HCT116 (cell line): ENCODE results near the gene TAF15. TPM values are rescaled to one million over a fixed set of nuclear protein-coding genes. Genes with fewer than 3 reads are reported as not detected.

Source experiments
- ATAC-seq: fragments of 200-7000 bp; cut with Tn5 transposase; 2 replicates; pipeline ENCODE4 v1.9.1; 2020; ENCODE audit warnings: mild to moderate bottlenecking, moderate library complexity
- BruUV-seq: library from RNA; stranded (reverse); fragments of 400-500 nt; replicated peaks from 2 replicates; lab custom pipeline; 2021; lab: Mats Ljungman, UMichigan
- CTCF ChIA-PET: fragments of 300-600 bp; sonication (Branson Sonifier 250); formaldehyde crosslinking; loops from one replicate; lab custom pipeline; 2021; ENCODE audit warnings: antibody characterized with exemption; lab: Charles Lee
- POLR2A ChIA-PET: fragments of 300-600, 350-600 bp; sonication (Branson Sonifier 250); formaldehyde crosslinking; loops from one replicate; lab custom pipeline; 2021; ENCODE audit warnings: antibody characterized with exemption; lab: Charles Lee
- RAD21 ChIA-PET, 2 experiments: fragments of 300-600 bp; sonication (Branson Sonifier 250); formaldehyde crosslinking; loops; one replicate each; lab custom pipeline; 2023; ENCODE audit warnings: low total read pairs in 2 of 2; ENCODE audit not compliant: uncharacterized antibody in 2 of 2, unreplicated experiment in 2 of 2, low non-redundant PET in 1 of 2; lab: Charles Lee
- DNase-seq: peaks from one replicate; pipeline ENCODE4 v3.0.0-alpha.2; 2010; ENCODE audit warnings: low read depth, low spot score
- H2AFZ ChIP-seq: fragments of 200-600 bp; shearing (Covaris generic), sonication (generic); 2 replicates; pipeline ENCODE4 v1.6.1; 2017; ENCODE audit warnings: low read depth, mixed run types, mixed read lengths, antibody characterized with exemption, low read length; ENCODE audit not compliant: poor library complexity, severe bottlenecking
- H3K27ac ChIP-seq: 2 replicates; pipeline ENCODE4 v1.5.1; 2012; ENCODE audit warnings: low read depth, low read length
- H3K27me3 ChIP-seq: fragments of 200-600 bp; sonication (generic); 2 replicates; pipeline ENCODE4 v1.6.1; 2016; ENCODE audit warnings: mixed run types, low read length, mixed read lengths; ENCODE audit not compliant: insufficient read depth
- H3K36me3 ChIP-seq, 2 experiments: fragments of 200-500 bp in 1 of 2; fragments of 200-600 bp in 1 of 2; sonication (Bioruptor generic) in 1 of 2; sonication (generic) in 1 of 2; 2 replicates each; pipeline versions ENCODE4 v1.5.1 to v1.6.1; 2014 to 2016; ENCODE audit warnings: low read length in 2 of 2, inconsistent platforms in 1 of 2, mixed read lengths in 1 of 2, mixed run types in 1 of 2; ENCODE audit not compliant: insufficient read depth in 2 of 2, control insufficient read depth in 1 of 2
- H3K4me1 ChIP-seq, 2 experiments: fragments of 200-600 bp in 1 of 2; sonication (generic) in 1 of 2; 2 replicates each; pipeline versions ENCODE4 v1.5.1 to v1.6.1; 2012 to 2017; ENCODE audit warnings: low read length in 2 of 2, inconsistent platforms in 1 of 2, mild to moderate bottlenecking in 1 of 2, mixed read lengths in 1 of 2, mixed run types in 1 of 2, moderate library complexity in 1 of 2; ENCODE audit not compliant: insufficient read depth in 2 of 2, control insufficient read depth in 1 of 2
- H3K4me2 ChIP-seq: fragments of 200-600 bp; sonication (generic); 2 replicates; pipeline ENCODE4 v1.6.1; 2017; ENCODE audit warnings: mixed run types, low read length, mixed read lengths
- H3K4me3 ChIP-seq, 2 experiments: fragments of 200-600 bp in 1 of 2; sonication (generic) in 1 of 2; replicated peaks in 1 of 2; 2 replicates each; pipeline ENCODE4 v1.5.1; 2011 to 2016; ENCODE audit warnings: low read length in 2 of 2, control low read depth in 1 of 2, low read depth in 1 of 2, mild to moderate bottlenecking in 1 of 2, mixed read lengths in 1 of 2, mixed run types in 1 of 2
- H3K79me2 ChIP-seq: fragments of 200-600 bp; sonication (generic); 2 replicates; pipeline ENCODE4 v1.6.1; 2017; ENCODE audit warnings: mild to moderate bottlenecking, mixed run types, low read length, moderate library complexity, mixed read lengths; ENCODE audit not compliant: insufficient read depth
- H3K9ac ChIP-seq: fragments of 200-600 bp; sonication (generic); 2 replicates; pipeline ENCODE4 v1.6.1; 2016; ENCODE audit warnings: low read length, mixed read lengths
- H3K9me2 ChIP-seq: fragments of 200-600 bp; sonication (generic), shearing (Covaris generic); 2 replicates; pipeline ENCODE4 v1.6.1; 2017; ENCODE audit warnings: mixed run types, mild to moderate bottlenecking, moderate library complexity; ENCODE audit not compliant: insufficient read depth
- H3K9me3 ChIP-seq, 2 experiments: fragments of 200-500 bp in 1 of 2; fragments of 200-600 bp in 1 of 2; sonication (Bioruptor generic) in 1 of 2; sonication (generic) in 1 of 2; 2 replicates each; pipeline ENCODE4 v1.6.1; 2014 to 2017; ENCODE audit warnings: low read length in 2 of 2, mixed read lengths in 2 of 2, inconsistent platforms in 1 of 2, low read depth in 1 of 2, mild to moderate bottlenecking in 1 of 2, mixed run types in 1 of 2, moderate library complexity in 1 of 2; ENCODE audit not compliant: control insufficient read depth in 1 of 2, insufficient read depth in 1 of 2
- H4K20me1 ChIP-seq: fragments of 200-600 bp; sonication (generic), shearing (Covaris generic); 2 replicates; pipeline ENCODE4 v1.6.1; 2017; ENCODE audit warnings: mixed run types, mild to moderate bottlenecking, moderate library complexity; ENCODE audit not compliant: insufficient read depth
- ELF1 ChIP-seq: IDR thresholded peaks from 2 replicates; pipeline ENCODE4 v1.6.1; 2012; ENCODE audit warnings: low read depth, borderline replicate concordance
- EZH2phosphoT487 ChIP-seq: fragments of 200-600 bp; IDR thresholded peaks from 2 replicates; pipeline ENCODE4 v1.6.1; 2018; ENCODE audit warnings: antibody characterized with exemption, borderline replicate concordance
- FOSL1 ChIP-seq: IDR thresholded peaks from 2 replicates; pipeline ENCODE4 v1.6.1; 2012; ENCODE audit warnings: low read depth
- JUND ChIP-seq: IDR thresholded peaks from 2 replicates; pipeline ENCODE4 v1.6.1; 2012
- MAX ChIP-seq: IDR thresholded peaks from 2 replicates; pipeline ENCODE4 v1.6.1; 2012
- POLR2A ChIP-seq: IDR thresholded peaks from 2 replicates; pipeline ENCODE4 v1.7.0; 2011; ENCODE audit warnings: borderline replicate concordance; ENCODE audit not compliant: insufficient read depth, insufficient read length; ENCODE audit errors: extremely low read depth
- POLR2AphosphoS5 ChIP-seq: IDR thresholded peaks from 2 replicates; pipeline ENCODE4 v1.6.1; 2011; ENCODE audit warnings: mild to moderate bottlenecking, low read depth, low read length, moderate library complexity
- REST ChIP-seq: IDR thresholded peaks from 2 replicates; pipeline ENCODE4 v1.6.1; 2012; ENCODE audit warnings: low read depth
- SP1 ChIP-seq: IDR thresholded peaks from 2 replicates; pipeline ENCODE4 v1.6.1; 2012; ENCODE audit warnings: low read depth
- SRF ChIP-seq: IDR thresholded peaks from 2 replicates; pipeline ENCODE4 v1.6.1; 2012; ENCODE audit warnings: low read depth
- YY1 ChIP-seq: IDR thresholded peaks from 2 replicates; pipeline ENCODE4 v1.6.1; 2011; ENCODE audit warnings: low read length, low read depth, moderate library complexity, mild to moderate bottlenecking; ENCODE audit not compliant: insufficient replicate concordance; ENCODE audit errors: extremely low read depth
- ZBTB33 ChIP-seq: IDR thresholded peaks from 2 replicates; pipeline ENCODE4 v1.6.1; 2011; ENCODE audit warnings: mild to moderate bottlenecking, low read length, moderate library complexity; ENCODE audit not compliant: insufficient replicate concordance; ENCODE audit errors: extremely low read depth
- ZFX ChIP-seq: fragments of 450-650 bp; IDR thresholded peaks from 2 replicates; pipeline ENCODE4 v1.6.1; 2017
- ZNF274 ChIP-seq: fragments of 200-500 bp; sonication (Bioruptor generic); IDR thresholded peaks from 2 replicates; pipeline ENCODE4 v1.6.1; 2014; ENCODE audit warnings: mild to moderate bottlenecking, low read depth, low read length, inconsistent platforms
- intact Hi-C: fragments of 100-400 bp; cut with micrococcal nuclease; formaldehyde crosslinking; loops from 2 replicates; pipeline ENCODE4 v1.10.0; 2022
- total RNA-seq: library from RNA; stranded (reverse); gene quantifications from one replicate; pipeline ENCODE4 v1.2.1, GENCODE V29; 2021; ENCODE audit not compliant: unreplicated experiment

The TAF15 gene
- total RNA-seq, 1 experiment from 2014 or later: 346 TPM

- ATAC-seq: no peak
- no peaks in the 10 kb centered on the region for H4K20me1 ChIP-seq
- no peaks in the 10 kb centered on the region for H3K27me3 ChIP-seq
- no peaks in the 10 kb centered on the region for H3K9me2 ChIP-seq
- TF ChIP-seq JUND (no peak), EZH2phosphoT487 (no peak), FOSL1 (no peak), SP1 (no peak), REST (no peak), SRF (no peak), ZNF274 (no peak), POLR2A (no peak), MAX (no peak), YY1 (no peak), ZFX (no peak), ELF1 (no peak), POLR2AphosphoS5 (no peak), ZBTB33 (no peak)
- intact Hi-C loops: no loop called here
- H3K4me3 ChIP-seq: no peak within 1 kb of the TSS
- no peaks in the 10 kb centered on the region for H3K79me2 ChIP-seq
- H2AFZ ChIP-seq: no peak within 1 kb of the TSS
- no peaks in the 10 kb centered on the region for H3K36me3 ChIP-seq
- ChIA-PET POLR2A (no interaction called here), CTCF (no interaction called here), RAD21 (no interaction called here)
- no peak within 1 kb of the TSS for H3K4me2 ChIP-seq
- H3K4me1 ChIP-seq: peaks cover 2 to 7% of the 10 kb centered on the region in 2 experiments; a peak in 3 of 4 replicates
- no TSS peak for BruUV-seq
- H3K9me3 ChIP-seq: no peaks in the 10 kb centered on the region
- no peak within 1 kb of the TSS for H3K9ac ChIP-seq
- H3K27ac ChIP-seq: no peak within 1 kb of the TSS
- DNase-seq: no peak
Observed at GRCh38 chr17:35868737-35869136, 59.5 kb downstream of the TAF15 start, which contains the start of gene HEATR9. Gene HEATR9, minus strand, starts transcription at chr17:35868891. Its CDS starts 149 bp downstream, at chr17:35868742.
